ENCODE measurements around the gene FAM151B. TPM values are rescaled to one million over a fixed set of nuclear protein-coding genes. Genes with fewer than 3 reads are reported as not detected.

The FAM151B gene
- total and polyA plus RNA-seq, 9 of the 15 experiments (the other 6 are each of a cell fraction or from before 2014, with no cell fraction given): 0.10 to 0.46 (median 0.22) TPM; not detected in 2

DNA sequence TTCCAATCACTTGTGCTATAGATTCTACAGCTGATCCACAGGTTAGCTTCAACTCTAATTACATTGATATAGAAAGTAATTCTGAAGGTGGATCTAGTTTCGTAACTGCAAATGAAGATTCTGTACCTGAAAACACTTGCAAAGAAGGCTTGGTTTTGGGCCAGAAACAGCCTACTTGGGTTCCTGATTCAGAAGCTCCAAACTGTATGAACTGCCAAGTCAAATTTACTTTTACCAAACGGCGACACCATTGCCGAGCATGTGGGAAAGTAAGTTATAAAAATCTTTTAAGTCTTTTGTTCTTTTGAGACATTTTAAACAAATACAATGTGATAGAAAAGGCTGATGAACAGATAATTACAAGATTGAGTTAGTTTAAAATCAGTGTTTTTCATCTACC is 49.2 kb upstream of the FAM151B start:
- CTCF ChIA-PET (ENCODE audit: low intra/inter-chr PET ratio): no interaction called here
- no peaks in the 10 kb centered on the region for H3K9me3 ChIP-seq (replicated peaks; ENCODE audit: control insufficient read depth, insufficient read depth, low read depth, low read length)

More for the DNA sequence above, 49.2 kb upstream of the FAM151B start:
- no peaks in the 10 kb centered on the region for H3K9me1 ChIP-seq (ENCODE audit: control insufficient read depth, insufficient read depth, low read length)
- WGBS (ENCODE audit: insufficient coverage, low coverage, missing lambda C conversion rate): 96% methylated on average over 4 of the region's 4 CpGs
- intact Hi-C loops (cut with micrococcal nuclease): no loop called here
- H3K9ac ChIP-seq (ENCODE audit: insufficient read depth in 1 of 2, low read depth in 2 of 2, low read length in 2 of 2): no peak overlapping the region
- peaks cover 20% of the 10 kb centered on the region; the same call in 1 of the 3 replicates for H3K36me3 ChIP-seq (ENCODE audit: control insufficient read depth, insufficient read depth, low read length)
- BruUV-seq (replicated peaks): no TSS peak
- FAIRE-seq (no peak), DNase-seq (ENCODE audit: extremely low read depth in 1 of 4, low spot score in 3 of 4) (no peak), ATAC-seq (no peak)
- H3K4me3 ChIP-seq: no peak overlapping the region
- H2AFZ ChIP-seq (ENCODE audit: low read depth, low read length): no peak overlapping the region
- H3K27me3 ChIP-seq (ENCODE audit: control insufficient read depth in 2 of 2, insufficient read depth in 2 of 2, low read length in 2 of 2): no peaks in the 10 kb centered on the region
- in situ Hi-C loops (cut with MboI): no loop called here
- no peaks in the 10 kb centered on the region for H4K20me1 ChIP-seq (replicated peaks; ENCODE audit: control insufficient read depth, insufficient read depth, low read length)
- no peak overlapping the region for H3K27ac ChIP-seq (ENCODE audit: extremely low read depth, low read depth, low read length)
- POLR2A ChIA-PET: interaction anchor here (1.0 kb wide), 1 partner anchor 67 kb away, joined by 4 read pairs; no protein-coding TSS in a partner anchor
- no peak for TF ChIP-seq RBBP5 (IDR thresholded peaks at IDR 0.05; ENCODE audit: borderline replicate concordance, insufficient read depth, low read length, poor library complexity, severe bottlenecking)
- no peak for TF ChIP-seq HDAC6 (IDR thresholded peaks at IDR 0.05; ENCODE audit: low read depth, low read length)
- no peak for TF ChIP-seq CREBBP (IDR thresholded peaks at IDR 0.05; ENCODE audit: low read depth, low read length)
- TF ChIP-seq BRF1 (IDR thresholded peaks at IDR 0.05; ENCODE audit: borderline replicate concordance, extremely low read depth, insufficient read length): no peak
- TF ChIP-seq MED1 (CRISPR knock-in tag; IDR thresholded peaks at IDR 0.05; ENCODE audit: borderline replicate concordance): no peak
- TF ChIP-seq, protein P1, sequence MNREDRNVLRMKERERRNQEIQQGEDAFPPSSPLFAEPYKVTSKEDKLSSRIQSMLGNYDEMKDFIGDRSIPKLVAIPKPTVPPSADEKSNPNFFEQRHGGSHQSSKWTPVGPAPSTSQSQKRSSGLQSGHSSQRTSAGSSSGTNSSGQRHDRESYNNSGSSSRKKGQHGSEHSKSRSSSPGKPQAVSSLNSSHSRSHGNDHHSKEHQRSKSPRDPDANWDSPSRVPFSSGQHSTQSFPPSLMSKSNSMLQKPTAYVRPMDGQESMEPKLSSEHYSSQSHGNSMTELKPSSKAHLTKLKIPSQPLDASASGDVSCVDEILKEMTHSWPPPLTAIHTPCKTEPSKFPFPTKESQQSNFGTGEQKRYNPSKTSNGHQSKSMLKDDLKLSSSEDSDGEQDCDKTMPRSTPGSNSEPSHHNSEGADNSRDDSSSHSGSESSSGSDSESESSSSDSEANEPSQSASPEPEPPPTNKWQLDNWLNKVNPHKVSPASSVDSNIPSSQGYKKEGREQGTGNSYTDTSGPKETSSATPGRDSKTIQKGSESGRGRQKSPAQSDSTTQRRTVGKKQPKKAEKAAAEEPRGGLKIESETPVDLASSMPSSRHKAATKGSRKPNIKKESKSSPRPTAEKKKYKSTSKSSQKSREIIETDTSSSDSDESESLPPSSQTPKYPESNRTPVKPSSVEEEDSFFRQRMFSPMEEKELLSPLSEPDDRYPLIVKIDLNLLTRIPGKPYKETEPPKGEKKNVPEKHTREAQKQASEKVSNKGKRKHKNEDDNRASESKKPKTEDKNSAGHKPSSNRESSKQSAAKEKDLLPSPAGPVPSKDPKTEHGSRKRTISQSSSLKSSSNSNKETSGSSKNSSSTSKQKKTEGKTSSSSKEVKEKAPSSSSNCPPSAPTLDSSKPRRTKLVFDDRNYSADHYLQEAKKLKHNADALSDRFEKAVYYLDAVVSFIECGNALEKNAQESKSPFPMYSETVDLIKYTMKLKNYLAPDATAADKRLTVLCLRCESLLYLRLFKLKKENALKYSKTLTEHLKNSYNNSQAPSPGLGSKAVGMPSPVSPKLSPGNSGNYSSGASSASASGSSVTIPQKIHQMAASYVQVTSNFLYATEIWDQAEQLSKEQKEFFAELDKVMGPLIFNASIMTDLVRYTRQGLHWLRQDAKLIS (CRISPR knock-in tag; IDR thresholded peaks at IDR 0.05): no peak
- TF ChIP-seq, protein P2, sequence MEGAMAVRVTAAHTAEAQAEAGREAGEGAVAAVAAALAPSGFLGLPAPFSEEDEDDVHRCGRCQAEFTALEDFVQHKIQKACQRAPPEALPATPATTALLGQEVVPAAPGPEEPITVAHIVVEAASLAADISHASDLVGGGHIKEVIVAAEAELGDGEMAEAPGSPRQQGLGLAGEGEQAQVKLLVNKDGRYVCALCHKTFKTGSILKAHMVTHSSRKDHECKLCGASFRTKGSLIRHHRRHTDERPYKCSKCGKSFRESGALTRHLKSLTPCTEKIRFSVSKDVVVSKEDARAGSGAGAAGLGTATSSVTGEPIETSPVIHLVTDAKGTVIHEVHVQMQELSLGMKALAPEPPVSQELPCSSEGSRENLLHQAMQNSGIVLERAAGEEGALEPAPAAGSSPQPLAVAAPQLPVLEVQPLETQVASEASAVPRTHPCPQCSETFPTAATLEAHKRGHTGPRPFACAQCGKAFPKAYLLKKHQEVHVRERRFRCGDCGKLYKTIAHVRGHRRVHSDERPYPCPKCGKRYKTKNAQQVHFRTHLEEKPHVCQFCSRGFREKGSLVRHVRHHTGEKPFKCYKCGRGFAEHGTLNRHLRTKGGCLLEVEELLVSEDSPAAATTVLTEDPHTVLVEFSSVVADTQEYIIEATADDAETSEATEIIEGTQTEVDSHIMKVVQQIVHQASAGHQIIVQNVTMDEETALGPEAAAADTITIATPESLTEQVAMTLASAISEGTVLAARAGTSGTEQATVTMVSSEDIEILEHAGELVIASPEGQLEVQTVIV (CRISPR knock-in tag; IDR thresholded peaks at IDR 0.05; ENCODE audit: borderline replicate concordance): no peak
- TF ChIP-seq, protein P3, sequence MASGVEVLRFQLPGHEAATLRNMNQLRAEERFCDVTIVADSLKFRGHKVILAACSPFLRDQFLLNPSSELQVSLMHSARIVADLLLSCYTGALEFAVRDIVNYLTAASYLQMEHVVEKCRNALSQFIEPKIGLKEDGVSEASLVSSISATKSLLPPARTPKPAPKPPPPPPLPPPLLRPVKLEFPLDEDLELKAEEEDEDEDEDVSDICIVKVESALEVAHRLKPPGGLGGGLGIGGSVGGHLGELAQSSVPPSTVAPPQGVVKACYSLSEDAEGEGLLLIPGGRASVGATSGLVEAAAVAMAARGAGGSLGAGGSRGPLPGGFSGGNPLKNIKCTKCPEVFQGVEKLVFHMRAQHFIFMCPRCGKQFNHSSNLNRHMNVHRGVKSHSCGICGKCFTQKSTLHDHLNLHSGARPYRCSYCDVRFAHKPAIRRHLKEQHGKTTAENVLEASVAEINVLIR (CRISPR knock-in tag; IDR thresholded peaks at IDR 0.05): no peak
- TF ChIP-seq HMG20B (CRISPR knock-in tag; IDR thresholded peaks at IDR 0.05): no peak
- no peak for TF ChIP-seq SREBF1 (IDR thresholded peaks at IDR 0.05; ENCODE audit: borderline replicate concordance, low read depth, low read length)
- TF ChIP-seq, protein P4, sequence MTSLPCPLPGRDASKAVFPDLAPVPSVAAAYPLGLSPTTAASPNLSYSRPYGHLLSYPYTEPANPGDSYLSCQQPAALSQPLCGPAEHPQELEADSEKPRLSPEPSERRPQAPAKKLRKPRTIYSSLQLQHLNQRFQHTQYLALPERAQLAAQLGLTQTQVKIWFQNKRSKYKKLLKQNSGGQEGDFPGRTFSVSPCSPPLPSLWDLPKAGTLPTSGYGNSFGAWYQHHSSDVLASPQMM (CRISPR knock-in tag; IDR thresholded peaks at IDR 0.05): no peak
- no peak for TF ChIP-seq NR2F6 (CRISPR knock-in tag; IDR thresholded peaks at IDR 0.05)
- no peaks in the 10 kb centered on the region for H3K79me2 ChIP-seq (ENCODE audit: control insufficient read depth, insufficient read depth, low read length)
- H3K4me2 ChIP-seq (ENCODE audit: insufficient read depth, low read length): no peak overlapping the region
- H3K4me1 ChIP-seq (replicated peaks in 1 of 2; ENCODE audit: control insufficient read depth in 2 of 2, insufficient read depth in 2 of 2, low read length in 2 of 2): no peaks in the 10 kb centered on the region
